ENCODE data around the gene ARFRP1. TPM values are rescaled to one million over a fixed set of nuclear protein-coding genes. Genes with fewer than 3 reads are reported as not detected.
A peak's percentile ranks its signal among the peaks of the same experiment; 100 is the strongest.

The ARFRP1 gene
- total and polyA plus RNA-seq, 2 of the 13 experiments (the other 11 are each of a cell fraction or from before 2014, with no cell fraction given): 32.0 to 51.1 TPM

DNA sequence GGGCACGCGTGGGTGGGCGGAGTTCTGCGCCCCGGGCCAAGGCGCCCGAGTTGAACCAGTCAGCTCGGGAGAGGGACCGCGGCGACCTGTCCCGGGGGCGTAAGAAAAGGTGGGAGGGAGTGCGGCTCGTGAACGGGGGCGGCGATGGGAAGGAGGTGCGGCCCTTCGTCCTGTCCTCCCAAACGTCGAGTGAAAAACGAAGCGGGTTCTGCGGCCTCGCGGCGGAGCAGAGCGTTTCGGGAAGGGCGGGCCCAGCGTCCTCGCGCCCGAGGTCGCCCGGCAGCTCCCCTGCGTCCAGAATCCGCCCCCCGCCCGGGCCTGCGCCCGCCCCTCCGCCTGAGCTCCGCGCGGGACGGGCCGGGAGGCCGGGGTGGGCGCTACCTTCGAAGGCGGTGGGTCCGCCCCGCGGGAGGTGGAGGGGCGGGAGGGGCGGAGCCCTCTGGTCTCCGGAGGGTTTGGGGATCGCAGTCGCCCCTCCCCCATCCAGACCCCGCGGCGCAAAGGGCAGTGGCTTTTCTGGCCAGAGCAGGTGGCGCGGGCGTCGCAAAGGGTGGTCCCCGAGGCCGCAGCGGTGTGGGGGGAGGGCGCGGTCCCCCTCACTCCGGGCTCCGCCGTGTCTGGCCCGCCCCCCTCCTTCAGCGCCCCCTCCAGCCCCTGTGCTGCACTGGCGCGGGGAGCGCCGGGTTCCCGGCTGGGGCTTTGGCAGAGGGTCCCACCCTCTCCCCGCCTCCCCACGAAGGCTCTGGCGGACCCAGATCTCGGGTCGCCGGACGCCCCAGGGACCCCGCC is 55.4 kb downstream of the ARFRP1 start (continued):
- peak; percentile 87; the same call in 1 of the 2 replicates for TF ChIP-seq ZSCAN25 (CRISPR knock-in tag; IDR thresholded peaks at IDR 0.05)
- TF ChIP-seq PHF21A (CRISPR knock-in tag; IDR thresholded peaks at IDR 0.05): no peak; the same call in 1 of the 2 replicates
- no peak; the same call in 1 of the 2 replicates for TF ChIP-seq KMT2A (CRISPR knock-in tag; IDR thresholded peaks at IDR 0.05)
- TF ChIP-seq FOSL1 (CRISPR knock-in tag; IDR thresholded peaks at IDR 0.05; ENCODE audit: borderline replicate concordance): no peak
- no peak; the same call in 1 of the 2 replicates for TF ChIP-seq NR2C2 (CRISPR knock-in tag; IDR thresholded peaks at IDR 0.05; ENCODE audit: borderline replicate concordance)
- peak; percentile 52 for TF ChIP-seq CBX1 (IDR thresholded peaks at IDR 0.05; ENCODE audit: low read depth)
- no peak for TF ChIP-seq CBFB (CRISPR knock-in tag; IDR thresholded peaks at IDR 0.05)
- peak; percentile 80; the same call in 1 of the 2 replicates for TF ChIP-seq TEAD2 (CRISPR knock-in tag; IDR thresholded peaks at IDR 0.05)
- TF ChIP-seq, protein P1, sequence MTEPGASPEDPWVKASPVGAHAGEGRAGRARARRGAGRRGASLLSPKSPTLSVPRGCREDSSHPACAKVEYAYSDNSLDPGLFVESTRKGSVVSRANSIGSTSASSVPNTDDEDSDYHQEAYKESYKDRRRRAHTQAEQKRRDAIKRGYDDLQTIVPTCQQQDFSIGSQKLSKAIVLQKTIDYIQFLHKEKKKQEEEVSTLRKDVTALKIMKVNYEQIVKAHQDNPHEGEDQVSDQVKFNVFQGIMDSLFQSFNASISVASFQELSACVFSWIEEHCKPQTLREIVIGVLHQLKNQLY (CRISPR knock-in tag; IDR thresholded peaks at IDR 0.05): no peak
- peak; percentile 36 for TF ChIP-seq HNRNPLL (IDR thresholded peaks at IDR 0.05; ENCODE audit: low read depth, low read length, poor library complexity, severe bottlenecking)
- TF ChIP-seq KLF6 (CRISPR knock-in tag; IDR thresholded peaks at IDR 0.05): no peak
- TF ChIP-seq ZNF343 (CRISPR knock-in tag; IDR thresholded peaks at IDR 0.05): no peak
- TF ChIP-seq ZNF615 (CRISPR knock-in tag; IDR thresholded peaks at IDR 0.05; ENCODE audit: borderline replicate concordance): no peak
- peak; percentile 33; the same call in 1 of the 2 replicates for TF ChIP-seq ZNF746 (CRISPR knock-in tag; IDR thresholded peaks at IDR 0.05)
- TF ChIP-seq, protein P2, sequence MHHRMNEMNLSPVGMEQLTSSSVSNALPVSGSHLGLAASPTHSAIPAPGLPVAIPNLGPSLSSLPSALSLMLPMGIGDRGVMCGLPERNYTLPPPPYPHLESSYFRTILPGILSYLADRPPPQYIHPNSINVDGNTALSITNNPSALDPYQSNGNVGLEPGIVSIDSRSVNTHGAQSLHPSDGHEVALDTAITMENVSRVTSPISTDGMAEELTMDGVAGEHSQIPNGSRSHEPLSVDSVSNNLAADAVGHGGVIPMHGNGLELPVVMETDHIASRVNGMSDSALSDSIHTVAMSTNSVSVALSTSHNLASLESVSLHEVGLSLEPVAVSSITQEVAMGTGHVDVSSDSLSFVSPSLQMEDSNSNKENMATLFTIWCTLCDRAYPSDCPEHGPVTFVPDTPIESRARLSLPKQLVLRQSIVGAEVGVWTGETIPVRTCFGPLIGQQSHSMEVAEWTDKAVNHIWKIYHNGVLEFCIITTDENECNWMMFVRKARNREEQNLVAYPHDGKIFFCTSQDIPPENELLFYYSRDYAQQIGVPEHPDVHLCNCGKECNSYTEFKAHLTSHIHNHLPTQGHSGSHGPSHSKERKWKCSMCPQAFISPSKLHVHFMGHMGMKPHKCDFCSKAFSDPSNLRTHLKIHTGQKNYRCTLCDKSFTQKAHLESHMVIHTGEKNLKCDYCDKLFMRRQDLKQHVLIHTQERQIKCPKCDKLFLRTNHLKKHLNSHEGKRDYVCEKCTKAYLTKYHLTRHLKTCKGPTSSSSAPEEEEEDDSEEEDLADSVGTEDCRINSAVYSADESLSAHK (CRISPR knock-in tag; IDR thresholded peaks at IDR 0.05; ENCODE audit: borderline replicate concordance): no peak
- TF ChIP-seq HOXA9 (CRISPR knock-in tag; IDR thresholded peaks at IDR 0.05; ENCODE audit: borderline replicate concordance): 0 out of 2 replicates have a peak, but pooled peaks have one; percentile 59
- no peak for TF ChIP-seq TBL1XR1 (IDR thresholded peaks at IDR 0.05; ENCODE audit: borderline replicate concordance, low read length, partially characterized antibody)
- TF ChIP-seq, protein P3, sequence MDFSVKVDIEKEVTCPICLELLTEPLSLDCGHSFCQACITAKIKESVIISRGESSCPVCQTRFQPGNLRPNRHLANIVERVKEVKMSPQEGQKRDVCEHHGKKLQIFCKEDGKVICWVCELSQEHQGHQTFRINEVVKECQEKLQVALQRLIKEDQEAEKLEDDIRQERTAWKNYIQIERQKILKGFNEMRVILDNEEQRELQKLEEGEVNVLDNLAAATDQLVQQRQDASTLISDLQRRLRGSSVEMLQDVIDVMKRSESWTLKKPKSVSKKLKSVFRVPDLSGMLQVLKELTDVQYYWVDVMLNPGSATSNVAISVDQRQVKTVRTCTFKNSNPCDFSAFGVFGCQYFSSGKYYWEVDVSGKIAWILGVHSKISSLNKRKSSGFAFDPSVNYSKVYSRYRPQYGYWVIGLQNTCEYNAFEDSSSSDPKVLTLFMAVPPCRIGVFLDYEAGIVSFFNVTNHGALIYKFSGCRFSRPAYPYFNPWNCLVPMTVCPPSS (IDR thresholded peaks at IDR 0.05): no peak
- TF ChIP-seq ZNF879 (CRISPR knock-in tag; IDR thresholded peaks at IDR 0.05): peak; percentile 36; the same call in 1 of the 2 replicates
- no peak for TF ChIP-seq ZNF180 (CRISPR knock-in tag; IDR thresholded peaks at IDR 0.05; ENCODE audit: borderline replicate concordance, low read depth)
- no peak for TF ChIP-seq ELF1 (CRISPR knock-in tag; IDR thresholded peaks at IDR 0.05)
- TF ChIP-seq MEIS2 (CRISPR knock-in tag; IDR thresholded peaks at IDR 0.05): 0 out of 2 replicates have a peak, but pooled peaks have one; percentile 22
- TF ChIP-seq, protein P4, sequence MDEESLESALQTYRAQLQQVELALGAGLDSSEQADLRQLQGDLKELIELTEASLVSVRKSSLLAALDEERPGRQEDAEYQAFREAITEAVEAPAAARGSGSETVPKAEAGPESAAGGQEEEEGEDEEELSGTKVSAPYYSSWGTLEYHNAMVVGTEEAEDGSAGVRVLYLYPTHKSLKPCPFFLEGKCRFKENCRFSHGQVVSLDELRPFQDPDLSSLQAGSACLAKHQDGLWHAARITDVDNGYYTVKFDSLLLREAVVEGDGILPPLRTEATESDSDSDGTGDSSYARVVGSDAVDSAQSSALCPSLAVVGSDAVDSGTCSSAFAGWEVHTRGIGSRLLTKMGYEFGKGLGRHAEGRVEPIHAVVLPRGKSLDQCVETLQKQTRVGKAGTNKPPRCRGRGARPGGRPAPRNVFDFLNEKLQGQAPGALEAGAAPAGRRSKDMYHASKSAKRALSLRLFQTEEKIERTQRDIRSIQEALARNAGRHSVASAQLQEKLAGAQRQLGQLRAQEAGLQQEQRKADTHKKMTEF (CRISPR knock-in tag; IDR thresholded peaks at IDR 0.05): no peak
- no peak; the same call in 1 of the 2 replicates for TF ChIP-seq NAIF1 (CRISPR knock-in tag; IDR thresholded peaks at IDR 0.05; ENCODE audit: borderline replicate concordance)
- no peak for TF ChIP-seq GPN1 (CRISPR knock-in tag; IDR thresholded peaks at IDR 0.05; ENCODE audit: borderline replicate concordance)
- no peak for TF ChIP-seq HCFC1 (IDR thresholded peaks at IDR 0.05; ENCODE audit: low read depth, low read length)
